Endothelial cell of umbilical vein (primary cell): ENCODE results near the gene CCDC188. TPM values are rescaled to one million over a fixed set of nuclear protein-coding genes. Genes with fewer than 3 reads are reported as not detected.

Experiments used
- BruUV-seq: library from RNA; stranded (reverse); fragments of 400-500 nt; replicated peaks from 2 replicates; lab custom pipeline; 2021; lab: Mats Ljungman, UMichigan
- CTCF ChIA-PET: fragments of 300-600, 350-600 bp; sonication (Branson Sonifier 250); formaldehyde crosslinking; loops from one replicate; lab custom pipeline; 2021; ENCODE audit warnings: antibody characterized with exemption, inconsistent platforms; lab: Charles Lee
- POLR2A ChIA-PET: fragments of 300-600, 350-600 bp; sonication (Branson Sonifier 250); formaldehyde crosslinking; loops from one replicate; lab custom pipeline; 2021; ENCODE audit warnings: antibody characterized with exemption, inconsistent platforms; lab: Charles Lee
- DNase-seq: peaks from one replicate; pipeline ENCODE4 v3.0.0-alpha.2; 2011; ENCODE audit warnings: low read depth, low spot score
- FAIRE-seq: peaks from 2 replicates; lab custom pipeline; 2011; peaks lifted over from hg19 to GRCh38; lab: Jason Lieb, UNC
- H2AFZ ChIP-seq: 2 replicates; pipeline ENCODE4 v1.6.0; 2012; ENCODE audit warnings: low read depth, low read length, control low read depth, inconsistent platforms
- H3K27ac ChIP-seq: 2 replicates; pipeline ENCODE4 v1.5.1; 2011; ENCODE audit warnings: low read depth, mild to moderate bottlenecking, control low read depth, low read length, moderate library complexity; ENCODE audit not compliant: insufficient read depth
- H3K27me3 ChIP-seq, 2 experiments: 2 replicates each; pipeline versions ENCODE4 v1.6.0 to v1.6.1; 2011; ENCODE audit warnings: low read length in 2 of 2, mixed read lengths in 1 of 2; ENCODE audit not compliant: control insufficient read depth in 2 of 2, insufficient read depth in 2 of 2
- H3K36me3 ChIP-seq, 2 experiments: 2 replicates in 1 of 2; 3 replicates in 1 of 2; pipeline ENCODE4 v1.5.1; 2011; ENCODE audit warnings: low read length in 2 of 2, mild to moderate bottlenecking in 1 of 2, moderate library complexity in 1 of 2; ENCODE audit not compliant: control insufficient read depth in 2 of 2, insufficient read depth in 2 of 2; ENCODE audit errors: extremely low read depth in 1 of 2
- H3K4me1 ChIP-seq: 3 replicates; pipeline ENCODE4 v1.5.1; 2011; ENCODE audit warnings: mild to moderate bottlenecking, low read length; ENCODE audit not compliant: control insufficient read depth, insufficient read depth; ENCODE audit errors: extremely low read depth
- H3K4me2 ChIP-seq: 2 replicates; pipeline ENCODE4 v1.6.1; 2011; ENCODE audit warnings: low read length, control low read depth, mixed read lengths; ENCODE audit not compliant: insufficient read depth
- H3K4me3 ChIP-seq, 3 experiments: fragments of 200-600 bp in 1 of 3; sonication (generic), shearing (Covaris generic) in 1 of 3; replicated peaks in 1 of 3; 2 replicates each; pipeline ENCODE4 v1.5.1; 2011 to 2016; ENCODE audit warnings: control low read depth in 3 of 3, low read length in 3 of 3, mild to moderate bottlenecking in 2 of 3, inconsistent platforms in 1 of 3, low read depth in 1 of 3, moderate library complexity in 1 of 3; ENCODE audit not compliant: insufficient read depth in 1 of 3
- H3K79me2 ChIP-seq: 2 replicates; pipeline ENCODE4 v1.6.0; 2012; ENCODE audit warnings: low read length, inconsistent platforms; ENCODE audit not compliant: control insufficient read depth, insufficient read depth
- H3K9ac ChIP-seq: replicated peaks from 2 replicates; pipeline ENCODE3; 2011; ENCODE audit warnings: low read length, control low read depth; ENCODE audit not compliant: insufficient read depth; ENCODE audit errors: extremely low read depth
- H3K9me1 ChIP-seq: replicated peaks from 3 replicates; pipeline ENCODE4 v1.6.0; 2011; ENCODE audit warnings: mild to moderate bottlenecking, low read length; ENCODE audit not compliant: control insufficient read depth, insufficient read depth; ENCODE audit errors: extremely low read depth
- H3K9me3 ChIP-seq: replicated peaks from 2 replicates; pipeline ENCODE4 v1.5.1; 2012; ENCODE audit warnings: low read length, inconsistent platforms; ENCODE audit not compliant: control insufficient read depth, insufficient read depth
- H4K20me1 ChIP-seq: replicated peaks from 2 replicates; pipeline ENCODE3; 2011; ENCODE audit warnings: mild to moderate bottlenecking, low read length; ENCODE audit not compliant: control insufficient read depth, insufficient read depth; ENCODE audit errors: extremely low read depth
- CTCF ChIP-seq, 2 donors: IDR thresholded peaks; 1 replicate in 1 of 2; 2 replicates in 1 of 2; pipeline ENCODE4 v1.5.1; 2011; ENCODE audit warnings: low read length in 2 of 2, mild to moderate bottlenecking in 2 of 2, moderate library complexity in 2 of 2, control low read depth in 1 of 2, inconsistent platforms in 1 of 2, low read depth in 1 of 2; ENCODE audit not compliant: insufficient read depth in 1 of 2; ENCODE audit errors: extremely low read depth in 1 of 2
- EZH2 ChIP-seq: IDR thresholded peaks from 2 replicates; pipeline ENCODE4 v1.6.1; 2012; ENCODE audit warnings: borderline replicate concordance, low read depth, mild to moderate bottlenecking, moderate library complexity, low read length, inconsistent platforms; ENCODE audit not compliant: severe bottlenecking
- FOS ChIP-seq: IDR thresholded peaks from 2 replicates; pipeline ENCODE4 v1.6.1; 2011; ENCODE audit warnings: mild to moderate bottlenecking, low read length, moderate library complexity, borderline replicate concordance; ENCODE audit not compliant: insufficient read depth
- GATA2 ChIP-seq: IDR thresholded peaks from 2 replicates; pipeline ENCODE4 v1.7.0; 2011; ENCODE audit warnings: low read depth, mild to moderate bottlenecking, moderate library complexity, mixed read lengths, low read length; ENCODE audit not compliant: insufficient read length, insufficient read depth
- JUN ChIP-seq: IDR thresholded peaks from 2 replicates; pipeline ENCODE4 v1.6.1; 2011; ENCODE audit warnings: borderline replicate concordance, low read depth; ENCODE audit not compliant: insufficient read length, insufficient read depth
- MAX ChIP-seq: IDR thresholded peaks from 2 replicates; pipeline ENCODE4 v1.6.1; 2011; ENCODE audit not compliant: insufficient read depth, insufficient read length
- MYC ChIP-seq: IDR thresholded peaks from one replicate; pipeline ENCODE4 v1.6.1; 2011; ENCODE audit warnings: mild to moderate bottlenecking, low read depth, low read length
- POLR2A ChIP-seq: IDR thresholded peaks from 2 replicates; pipeline ENCODE4 v1.6.1; 2012; ENCODE audit warnings: low read depth, mild to moderate bottlenecking, control low read depth, low read length
- POLR2AphosphoS5 ChIP-seq: IDR thresholded peaks from 2 replicates; pipeline ENCODE4 v1.6.1; 2012; ENCODE audit warnings: low read depth, mild to moderate bottlenecking, control low read depth, low read length, moderate library complexity; ENCODE audit not compliant: insufficient read depth
- dilution Hi-C: fragments of 300-500 bp; cut with MboI; formaldehyde crosslinking; loops from one replicate; pipeline ENCODE4 v1.15.0; 2019; ENCODE audit warnings: low sequenced_read_pairs; ENCODE audit not compliant: extremely low pct_ligation_motif_present
- intact Hi-C: fragments of 100-400 bp; cut with micrococcal nuclease; formaldehyde crosslinking; loops from one replicate; pipeline ENCODE4 v1.10.0; 2022
- polyA plus RNA-seq, 4 experiments: library from polyadenylated mRNA; depleted of rRNA in 3 of 4; stranded (reverse) in 3 of 4; unstranded in 1 of 4; fragments of >200 nt; gene quantifications; 2 replicates each; pipeline versions ENCODE4 v1.2.1 to v1.2.3, GENCODE V29; 2011 to 2012; ENCODE audit warnings: missing spikeins in 1 of 4
- total RNA-seq: library from RNA; stranded (reverse); gene quantifications from 2 replicates; pipeline ENCODE4 v1.2.3, GENCODE V29; 2021

The CCDC188 gene
- total and polyA plus RNA-seq, 2 donors (not counting 3 experiments of a cell fraction or from before 2014, with no cell fraction given): 9.4 to 9.8 TPM

- no TSS peak for BruUV-seq
- no peaks in the 10 kb centered on the region for H3K9me1 ChIP-seq
- no peak for TF ChIP-seq EZH2
- TF ChIP-seq POLR2AphosphoS5: no peak
- TF ChIP-seq POLR2A: no peak
- no peak for TF ChIP-seq FOS
- no peak for TF ChIP-seq CTCF (IDR thresholded peaks at IDR 0.05; ENCODE audit: extremely low read depth in 1 of 2, insufficient read depth in 1 of 2, low read depth in 1 of 2, low read length in 2 of 2)
- TF ChIP-seq JUN: no peak
- no peak for TF ChIP-seq MAX
- TF ChIP-seq MYC: no peak
- no peak for TF ChIP-seq GATA2
- FAIRE-seq (no peak), DNase-seq (no peak)
- H3K36me3 ChIP-seq: peaks cover 13 to 69% of the 10 kb centered on the region in 2 experiments
- CTCF ChIA-PET: interaction anchor here (1.5 kb wide), 1 partner anchor 383 kb away, joined by 3 read pairs; the partner anchor contains the start of gene GP1BB
- no peak overlapping the region for H3K27ac ChIP-seq
- H3K4me1 ChIP-seq: no peaks in the 10 kb centered on the region
- no peak overlapping the region for H3K4me3 ChIP-seq
- no peaks in the 10 kb centered on the region for H3K9me3 ChIP-seq
- H4K20me1 ChIP-seq: no peaks in the 10 kb centered on the region
- intact Hi-C loops (no loop called here), dilution Hi-C loops (no loop called here)
- H2AFZ ChIP-seq: no peak overlapping the region
- no peak overlapping the region for H3K9ac ChIP-seq
- POLR2A ChIA-PET: no interaction called here
- no peak overlapping the region for H3K4me2 ChIP-seq
- no peaks in the 10 kb centered on the region for H3K27me3 ChIP-seq
- H3K79me2 ChIP-seq: peaks cover 18% of the 10 kb centered on the region
These were observed 44.0 kb downstream of the CCDC188 start for GRCh38 chr22:20106849-20107237.
